ENCODE data around the gene SLC39A12. TPM values are rescaled to one million over a fixed set of nuclear protein-coding genes. Genes with fewer than 3 reads are reported as not detected.

SLC39A12 gene
- total RNA-seq, 4 donors from 2014 or later, result 0.54 TPM; not detected in 3

DNA sequence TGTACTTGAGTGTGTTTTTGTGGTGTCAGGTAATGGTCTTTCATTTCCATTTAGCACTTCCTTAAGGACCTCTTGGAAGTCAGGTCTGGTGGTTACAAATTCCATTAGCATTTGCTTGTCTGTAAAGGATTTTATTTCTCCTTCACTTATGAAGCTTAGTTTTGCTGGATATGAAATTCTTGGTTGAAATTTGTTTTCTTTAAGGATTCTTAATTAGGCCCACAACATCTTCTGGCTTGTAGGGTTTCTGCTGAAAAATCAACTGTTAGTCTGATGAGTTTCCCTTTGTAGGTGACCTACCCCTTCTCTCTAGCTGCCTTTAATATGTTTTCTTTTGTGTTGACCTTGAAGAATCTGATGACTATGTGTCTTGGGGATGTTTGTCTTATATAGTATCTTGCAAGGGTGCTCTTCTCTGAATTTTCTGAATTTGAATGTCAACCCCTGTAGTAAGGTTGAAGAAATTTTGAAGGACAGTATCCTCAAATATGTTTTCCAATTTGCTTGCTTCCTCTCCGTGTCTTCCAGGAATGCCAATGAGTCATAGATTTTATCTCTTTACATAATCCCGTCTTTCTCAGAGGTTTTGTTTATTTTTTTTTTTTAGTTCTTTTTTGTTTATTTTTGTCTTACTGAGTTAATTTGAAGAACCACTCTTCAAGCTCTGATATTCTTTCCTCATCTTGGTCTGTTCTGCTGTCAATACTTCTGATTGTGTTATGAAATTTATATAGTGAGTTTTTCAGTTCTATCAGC lies 70.2 kb downstream of the SLC39A12 start:
- no peaks in the 10 kb centered on the region for H3K4me1 ChIP-seq
- TF ChIP-seq, protein P1, sequence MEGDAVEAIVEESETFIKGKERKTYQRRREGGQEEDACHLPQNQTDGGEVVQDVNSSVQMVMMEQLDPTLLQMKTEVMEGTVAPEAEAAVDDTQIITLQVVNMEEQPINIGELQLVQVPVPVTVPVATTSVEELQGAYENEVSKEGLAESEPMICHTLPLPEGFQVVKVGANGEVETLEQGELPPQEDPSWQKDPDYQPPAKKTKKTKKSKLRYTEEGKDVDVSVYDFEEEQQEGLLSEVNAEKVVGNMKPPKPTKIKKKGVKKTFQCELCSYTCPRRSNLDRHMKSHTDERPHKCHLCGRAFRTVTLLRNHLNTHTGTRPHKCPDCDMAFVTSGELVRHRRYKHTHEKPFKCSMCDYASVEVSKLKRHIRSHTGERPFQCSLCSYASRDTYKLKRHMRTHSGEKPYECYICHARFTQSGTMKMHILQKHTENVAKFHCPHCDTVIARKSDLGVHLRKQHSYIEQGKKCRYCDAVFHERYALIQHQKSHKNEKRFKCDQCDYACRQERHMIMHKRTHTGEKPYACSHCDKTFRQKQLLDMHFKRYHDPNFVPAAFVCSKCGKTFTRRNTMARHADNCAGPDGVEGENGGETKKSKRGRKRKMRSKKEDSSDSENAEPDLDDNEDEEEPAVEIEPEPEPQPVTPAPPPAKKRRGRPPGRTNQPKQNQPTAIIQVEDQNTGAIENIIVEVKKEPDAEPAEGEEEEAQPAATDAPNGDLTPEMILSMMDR (IDR thresholded peaks at IDR 0.05), result no peak
- no peak for TF ChIP-seq POLR2A (IDR thresholded peaks at IDR 0.05)
- H3K9me3 ChIP-seq, result no peaks in the 10 kb centered on the region

DNA sequence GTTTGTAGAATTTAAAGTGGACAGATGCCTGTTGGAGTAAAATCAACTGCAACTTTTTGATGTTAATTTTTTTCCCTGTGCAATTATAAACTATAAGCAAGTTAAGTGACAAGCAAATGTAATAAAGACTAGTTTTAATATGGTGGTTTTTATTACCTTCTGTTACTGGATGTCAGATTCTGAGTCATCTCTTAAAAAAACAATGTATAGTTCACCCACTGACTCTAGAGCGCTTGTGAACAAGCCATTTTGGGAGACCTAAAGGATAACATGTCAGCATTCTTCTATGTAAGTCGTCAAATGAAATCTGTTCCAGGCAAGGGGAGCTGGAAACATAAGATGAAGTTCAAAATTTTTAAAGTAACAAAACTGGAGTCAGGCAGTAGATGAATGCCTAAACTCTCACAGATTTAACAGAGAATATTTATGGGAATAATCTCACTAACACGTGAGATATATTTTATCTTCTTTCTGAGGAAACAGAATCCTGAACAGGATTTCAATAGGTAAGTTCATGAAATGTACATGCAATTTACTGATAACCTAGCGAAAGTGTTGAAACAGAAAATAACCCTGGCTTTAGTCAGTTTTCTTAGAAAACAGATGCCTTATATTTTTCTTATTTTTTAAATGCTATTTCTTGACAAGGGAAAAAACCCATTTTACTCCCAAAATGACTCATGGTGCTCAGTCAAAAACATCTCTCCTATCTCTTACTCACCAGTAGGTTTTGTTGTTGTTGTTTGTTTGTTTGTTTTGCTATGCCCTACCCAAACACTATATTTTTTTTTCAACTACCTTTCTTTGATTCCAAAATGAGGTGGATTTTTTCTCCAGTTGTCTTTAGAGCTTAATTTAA lies 91.7 kb downstream of the SLC39A12 start:
- no peaks in the 10 kb centered on the region for H3K4me1 ChIP-seq
- H3K27ac ChIP-seq, result no peak overlapping the region
- TF ChIP-seq, protein P1 (IDR thresholded peaks at IDR 0.05), result no peak
- TF ChIP-seq POLR2A (IDR thresholded peaks at IDR 0.05), result no peak
- H3K27me3 ChIP-seq, result no peaks in the 10 kb centered on the region
- no peak overlapping the region for H3K4me3 ChIP-seq
- DNase-seq, result no peak
- H3K36me3 ChIP-seq, result no peaks in the 10 kb centered on the region
- no peaks in the 10 kb centered on the region for H3K9me3 ChIP-seq

More for the DNA sequence above, 70.2 kb downstream of the SLC39A12 start:
- no peaks in the 10 kb centered on the region for H3K27me3 ChIP-seq
- no peak overlapping the region for H3K27ac ChIP-seq
- no peaks in the 10 kb centered on the region for H3K36me3 ChIP-seq
- no peak overlapping the region for H3K4me3 ChIP-seq
- no peak for DNase-seq

DNA sequence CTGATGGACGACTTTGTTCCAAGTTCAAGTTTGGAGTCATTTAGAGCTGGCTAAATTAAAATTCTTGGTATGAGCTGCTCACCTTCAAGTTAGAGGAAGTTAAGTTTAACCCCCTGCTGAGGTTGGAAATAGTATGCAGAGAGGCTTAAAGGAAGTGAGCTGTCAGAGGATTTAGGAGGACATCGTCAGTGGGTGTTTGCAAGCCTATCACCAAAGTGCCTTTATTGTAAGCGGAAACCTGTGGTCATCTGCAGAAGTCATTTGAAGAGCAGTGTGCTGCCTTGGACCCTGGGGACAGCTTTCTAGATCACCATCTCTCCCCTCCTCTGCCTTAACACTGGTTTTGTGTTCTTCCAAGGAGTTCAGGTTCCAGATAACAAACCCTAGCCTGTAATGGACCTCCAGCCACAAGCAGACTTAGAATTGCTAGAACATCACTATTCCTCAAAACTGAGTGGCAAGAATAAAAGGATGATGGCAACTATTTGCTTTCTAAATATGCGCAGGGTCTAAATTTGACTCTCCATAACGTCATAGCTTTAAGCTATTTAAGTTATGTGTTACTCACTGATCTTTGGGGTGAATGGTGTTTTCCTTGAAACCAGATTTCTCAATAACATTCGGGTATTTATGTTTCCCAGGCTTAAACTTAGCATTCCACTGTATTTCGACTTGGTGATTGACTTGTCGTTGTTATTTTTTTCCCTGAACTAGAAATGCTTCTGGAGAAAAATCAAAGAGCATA lies 93.4 kb downstream of the SLC39A12 start:
- no peaks in the 10 kb centered on the region for H3K9me3 ChIP-seq
- H3K4me3 ChIP-seq, result no peak overlapping the region
- H3K27ac ChIP-seq, result no peak overlapping the region
- TF ChIP-seq, protein P1 (IDR thresholded peaks at IDR 0.05), result no peak
- no peak for TF ChIP-seq POLR2A (IDR thresholded peaks at IDR 0.05)
- no peak for DNase-seq
- no peaks in the 10 kb centered on the region for H3K36me3 ChIP-seq
- H3K27me3 ChIP-seq, result no peaks in the 10 kb centered on the region
- H3K4me1 ChIP-seq, result no peaks in the 10 kb centered on the region

DNA sequence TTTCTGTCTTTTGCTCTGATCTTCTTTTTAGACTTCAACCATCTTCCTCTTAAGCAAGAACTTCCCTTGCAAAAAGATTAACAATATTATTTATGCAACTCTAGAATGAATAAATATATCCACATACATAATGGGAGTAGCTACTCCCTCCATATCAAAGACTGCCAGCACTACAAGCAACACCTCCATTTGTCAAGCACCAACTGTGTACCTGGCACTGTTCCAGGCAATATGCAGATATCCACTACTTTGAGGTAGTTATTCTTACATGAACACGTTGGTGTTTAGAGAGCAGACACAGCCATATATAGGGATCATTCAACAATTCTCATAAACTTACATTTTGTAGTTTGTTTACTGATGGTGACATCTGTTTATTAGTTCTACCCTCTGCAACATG lies 104.9 kb downstream of the SLC39A12 start:
- Histone ChIP-seq H3K4me3 (no peak overlapping the region), H3K4me1 (no peaks in the 10 kb centered on the region), H3K9me3 (no peaks in the 10 kb centered on the region), H3K27me3 (no peaks in the 10 kb centered on the region), H3K27ac (no peak overlapping the region), H3K36me3 (no peaks in the 10 kb centered on the region)
- TF ChIP-seq, protein P1 (IDR thresholded peaks at IDR 0.05), result no peak
- TF ChIP-seq POLR2A (IDR thresholded peaks at IDR 0.05), result no peak
- DNase-seq, result no peak

DNA sequence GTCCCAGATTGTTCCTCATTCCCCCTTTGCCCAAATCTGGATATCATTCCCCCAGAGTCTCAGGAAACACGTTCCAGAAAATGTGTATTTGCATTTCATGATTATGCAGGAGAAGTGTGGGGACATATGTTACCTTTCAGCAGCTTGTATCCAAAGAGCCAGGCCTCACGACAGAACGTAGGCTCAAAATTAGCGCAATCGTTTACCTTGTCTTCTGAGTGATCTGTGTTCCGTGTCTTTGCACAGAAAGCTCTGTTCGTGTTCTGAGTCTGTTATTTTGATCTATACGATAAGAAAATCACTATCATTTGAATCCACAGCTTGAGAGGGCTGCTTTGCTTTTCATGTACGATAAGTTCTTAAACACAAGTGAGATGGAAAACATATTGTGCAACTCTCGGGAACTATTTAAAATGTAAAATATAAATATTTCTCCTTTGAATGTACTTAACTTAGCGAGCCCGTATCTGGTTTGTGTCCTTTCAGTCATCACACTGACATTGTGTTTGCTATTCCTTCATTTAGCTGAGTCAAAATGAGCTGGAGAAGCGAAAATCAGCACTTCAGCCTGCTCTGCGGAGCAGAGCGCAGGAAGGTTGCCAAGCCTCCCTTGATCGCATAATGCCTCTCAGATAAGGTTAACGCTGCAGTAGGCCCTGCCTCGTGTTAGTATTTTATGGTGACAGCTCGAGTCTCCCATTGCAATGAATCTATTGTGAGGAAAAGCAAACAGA lies 108.3 kb downstream of the SLC39A12 start:
- no peak overlapping the region for H3K4me3 ChIP-seq
- no peaks in the 10 kb centered on the region for H3K4me1 ChIP-seq
- no peak for DNase-seq
- H3K36me3 ChIP-seq, result no peaks in the 10 kb centered on the region
- no peak for TF ChIP-seq POLR2A (IDR thresholded peaks at IDR 0.05)
- TF ChIP-seq, protein P1 (IDR thresholded peaks at IDR 0.05), result no peak
- H3K27ac ChIP-seq, result peak overlapping the region in 1 of 4 donors; percentile 54
- no peaks in the 10 kb centered on the region for H3K27me3 ChIP-seq
- H3K9me3 ChIP-seq, result no peaks in the 10 kb centered on the region
